Cardiac fibroblast (primary cell): ENCODE measurements around the gene NTN5.

Experiments
- DNase-seq, 2 donors: peaks; one replicate each; pipeline versions ENCODE4 v3.0.0 to v3.0.0-alpha.2; 2010; ENCODE audit warnings: low read depth in 2 of 2
- H3K4me3 ChIP-seq, 2 donors: replicated peaks in 1 of 2; 1 replicate in 1 of 2; 2 replicates in 1 of 2; pipeline ENCODE4 v1.5.1; 2011; ENCODE audit warnings: low read depth in 2 of 2, low read length in 2 of 2, mild to moderate bottlenecking in 2 of 2, moderate library complexity in 1 of 2
- CTCF ChIP-seq: IDR thresholded peaks from one replicate; pipeline ENCODE4 v1.5.1; 2011; ENCODE audit warnings: low read depth, mild to moderate bottlenecking, low read length, inconsistent platforms

The NTN5 gene

GRCh38 chr19:48716562-48717291 is 43.9 kb upstream of the NTN5 start:
- H3K4me3 ChIP-seq = peak overlapping the region; percentile 21 to 26
- peak; percentile 46 to 89 for DNase-seq

GRCh38 chr19:48715681-48716171 is 42.9 kb upstream of the NTN5 start:
- peak overlapping the region; percentile 15 to 64 for H3K4me3 ChIP-seq

More at GRCh38 chr19:48716562-48717291, 43.9 kb upstream of the NTN5 start:
- no peak for TF ChIP-seq CTCF

GRCh38 chr19:48714759-48715675 is 42.2 kb upstream of the NTN5 start:
- H3K4me3 ChIP-seq = peak overlapping the region; percentile 53 to 64
- TF ChIP-seq CTCF = no peak
- no peak for DNase-seq

More at GRCh38 chr19:48715681-48716171, 42.9 kb upstream of the NTN5 start:
- TF ChIP-seq CTCF = no peak
- peak in 1 of 2 donors; percentile 12 for DNase-seq

- peak overlapping the region; percentile 75 to 83 for H3K4me3 ChIP-seq
- peak; percentile 100 for DNase-seq
- no peak for TF ChIP-seq CTCF
Observed at GRCh38 chr19:48713864-48714755, 41.3 kb upstream of the NTN5 start.

- peak overlapping the region; percentile 75 to 83 for H3K4me3 ChIP-seq
- peak in 1 of 2 donors; percentile 19 for DNase-seq
- peak; percentile 60 for TF ChIP-seq CTCF
Observed at GRCh38 chr19:48713041-48713863, 40.4 kb upstream of the NTN5 start.
